ENCODE measurements around the gene RAD51B.

Gene RAD51B

GRCh38 chr14:68616221-68616902 lies 796.8 kb downstream of the RAD51B start:
- DNase-seq (ENCODE audit: low read depth in 2 of 2) = no peak

DNA sequence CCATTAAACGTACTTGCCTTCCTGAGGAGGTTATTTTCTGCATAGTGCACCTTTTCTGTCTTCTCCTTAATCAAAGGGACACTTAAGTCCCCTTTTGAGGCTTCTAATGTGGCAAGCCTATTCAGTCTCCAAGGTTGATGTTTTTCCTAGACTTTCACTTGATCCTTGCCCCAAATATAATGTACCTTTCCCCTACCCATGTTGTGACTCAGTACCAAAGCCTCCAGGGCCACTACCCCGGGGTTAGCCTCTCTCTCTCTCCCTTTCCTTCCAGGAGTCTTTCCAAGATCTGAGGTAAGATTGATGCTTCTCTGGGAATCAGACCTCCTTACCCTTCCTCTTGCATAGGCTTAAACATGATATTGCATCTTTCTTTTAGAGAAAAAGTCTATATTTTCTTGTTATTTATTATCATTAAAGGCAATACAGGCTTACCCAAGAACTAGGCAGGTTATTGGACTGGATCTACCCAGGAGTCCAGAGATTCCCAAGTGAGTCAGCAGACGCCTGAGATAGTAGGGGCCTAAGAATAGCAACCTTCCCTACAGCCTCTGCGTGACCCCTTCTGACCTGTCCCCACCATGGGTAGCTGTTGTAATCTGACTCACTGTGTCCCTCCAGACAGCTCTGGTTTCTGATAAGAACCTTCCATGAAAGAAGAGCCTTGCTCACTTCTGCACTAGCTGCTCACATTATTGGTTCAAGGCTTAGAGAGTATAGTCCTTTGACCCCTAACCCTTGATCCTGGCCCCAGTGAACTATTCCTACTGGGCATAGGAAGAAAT lies 800.4 kb downstream of the RAD51B start:
- DNase-seq (ENCODE audit: low read depth in 2 of 2) = no peak

GRCh38 chr14:68621400-68622365 lies 802.1 kb downstream of the RAD51B start:
- DNase-seq (ENCODE audit: low read depth in 2 of 2) = no peak

- DNase-seq (ENCODE audit: low read depth in 2 of 2) = no peak
Observed at GRCh38 chr14:68622856-68623255, 803.3 kb downstream of the RAD51B start.

- no peak for DNase-seq (ENCODE audit: low read depth in 2 of 2)
Observed at GRCh38 chr14:68623307-68623706, 803.7 kb downstream of the RAD51B start.

DNA sequence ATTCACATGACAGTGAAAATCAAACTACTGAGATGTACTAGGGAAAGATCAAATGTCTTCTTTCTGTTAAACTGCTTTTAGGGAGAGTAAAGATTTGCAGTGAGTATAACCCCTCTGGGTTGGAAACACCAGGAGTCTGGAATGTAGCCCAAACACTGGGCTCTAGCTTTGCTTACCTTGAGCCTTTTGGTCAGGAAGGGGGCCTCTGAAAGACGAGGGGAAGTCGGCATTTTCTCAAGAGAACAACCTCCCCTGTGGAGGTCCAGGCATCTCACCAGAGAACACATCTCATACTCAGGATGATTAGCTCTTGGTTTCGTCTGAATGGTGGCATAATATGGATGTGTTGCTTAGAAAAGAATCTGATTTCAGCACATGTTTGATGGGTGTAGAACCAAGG lies 804.2 kb downstream of the RAD51B start:
- no peak for DNase-seq (ENCODE audit: low read depth in 2 of 2)

DNA sequence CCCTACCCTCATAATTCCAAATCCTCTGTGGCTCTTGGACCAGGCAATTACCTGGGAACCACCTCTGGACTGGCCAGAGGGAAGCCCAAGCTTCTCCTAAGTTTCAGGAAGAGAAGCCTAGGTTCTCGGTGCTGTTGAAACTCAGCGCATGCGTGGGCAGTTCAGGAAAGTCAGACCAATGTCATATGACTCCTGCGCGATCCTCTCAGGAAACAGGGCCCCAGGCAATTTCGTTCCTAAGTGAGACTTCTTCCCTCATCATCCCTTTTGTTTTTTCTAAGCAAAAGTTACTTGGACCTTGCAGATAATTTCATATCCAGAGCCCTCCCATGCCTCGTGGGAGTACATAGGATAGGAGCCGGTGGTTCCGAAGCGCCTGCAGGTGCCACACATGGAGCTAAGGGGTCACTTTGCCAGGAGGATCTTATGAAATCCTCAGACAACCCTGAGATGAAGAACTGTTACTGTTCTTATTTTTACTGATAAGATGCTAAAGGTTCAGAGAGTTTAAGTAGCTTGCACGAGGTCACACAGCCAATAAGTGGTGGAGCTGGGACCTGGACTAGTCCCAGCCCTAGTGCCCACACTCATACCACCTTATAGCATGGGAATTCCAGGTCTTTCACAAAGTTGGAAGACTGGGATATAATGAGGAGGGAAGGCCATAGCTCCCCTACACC lies 805.1 kb downstream of the RAD51B start:
- no peak for DNase-seq (ENCODE audit: low read depth in 2 of 2)

GRCh38 chr14:68625366-68626090 lies 805.9 kb downstream of the RAD51B start:
- no peak for DNase-seq (ENCODE audit: low read depth in 2 of 2)

DNA sequence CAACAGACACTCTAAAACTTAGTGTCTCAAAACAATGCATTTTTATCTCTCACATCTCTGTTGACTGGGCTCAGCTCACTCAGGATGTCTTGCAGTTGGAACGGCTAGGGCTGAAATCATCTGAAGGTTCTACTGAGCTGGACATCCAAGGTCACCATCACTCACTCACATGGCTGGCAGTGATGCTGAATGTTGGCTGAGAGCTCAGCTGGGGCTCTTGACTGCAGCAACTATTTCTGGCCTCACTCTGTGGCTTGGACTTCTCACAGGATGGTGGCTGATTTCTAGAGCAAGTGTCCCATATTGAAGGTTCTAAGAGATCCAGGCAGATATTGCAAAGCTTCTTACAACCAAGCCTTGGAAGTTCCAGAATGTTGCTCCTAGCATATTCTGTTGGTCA lies 806.8 kb downstream of the RAD51B start:
- DNase-seq (ENCODE audit: low read depth in 2 of 2) = no peak

GRCh38 chr14:68627050-68627867 lies 807.7 kb downstream of the RAD51B start:
- no peak for DNase-seq (ENCODE audit: low read depth in 2 of 2)

DNA sequence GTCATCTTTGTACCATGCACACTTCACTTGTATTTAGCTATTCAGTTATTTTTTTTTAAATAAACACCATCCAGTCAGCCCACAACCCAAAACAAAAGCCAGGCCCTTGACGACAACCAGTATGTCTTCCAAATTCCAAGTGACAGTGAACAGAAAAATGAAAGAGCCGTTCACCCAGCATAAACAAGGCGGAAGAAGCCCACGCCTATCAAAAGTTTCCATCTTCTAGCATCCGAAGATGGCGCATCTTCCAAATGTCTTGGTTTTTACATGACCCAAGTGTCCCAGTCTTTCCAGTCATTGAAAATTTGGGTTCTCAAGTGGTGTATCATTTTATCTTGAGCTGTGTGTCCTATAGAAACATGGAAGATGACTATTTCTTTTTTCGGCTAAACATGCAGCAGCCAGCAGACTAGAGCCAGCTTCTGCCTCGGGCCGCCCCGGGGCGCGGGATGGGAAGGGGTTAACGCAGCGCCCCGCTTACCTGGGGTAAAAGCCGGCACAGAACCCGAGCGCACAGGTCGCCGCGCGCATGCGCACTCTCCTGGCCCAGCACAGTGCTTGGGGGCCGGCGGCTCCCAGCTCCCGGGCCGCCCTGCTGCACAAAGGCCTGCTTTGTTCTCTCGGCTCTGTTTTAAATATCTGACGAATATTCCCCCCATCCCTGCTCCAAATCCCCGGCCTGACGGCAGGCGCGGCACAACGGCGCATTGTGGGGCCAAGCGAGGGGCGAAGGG lies 808.5 kb downstream of the RAD51B start:
- peak; percentile 27 to 47 for DNase-seq (ENCODE audit: low read depth in 2 of 2)

GRCh38 chr14:68628605-68629310 lies 809.2 kb downstream of the RAD51B start:
- peak in 1 of 2 donors; percentile 5 for DNase-seq (ENCODE audit: low read depth in 2 of 2)

GRCh38 chr14:68630081-68630571 lies 810.5 kb downstream of the RAD51B start:
- no peak for DNase-seq (ENCODE audit: low read depth in 2 of 2)

DNA sequence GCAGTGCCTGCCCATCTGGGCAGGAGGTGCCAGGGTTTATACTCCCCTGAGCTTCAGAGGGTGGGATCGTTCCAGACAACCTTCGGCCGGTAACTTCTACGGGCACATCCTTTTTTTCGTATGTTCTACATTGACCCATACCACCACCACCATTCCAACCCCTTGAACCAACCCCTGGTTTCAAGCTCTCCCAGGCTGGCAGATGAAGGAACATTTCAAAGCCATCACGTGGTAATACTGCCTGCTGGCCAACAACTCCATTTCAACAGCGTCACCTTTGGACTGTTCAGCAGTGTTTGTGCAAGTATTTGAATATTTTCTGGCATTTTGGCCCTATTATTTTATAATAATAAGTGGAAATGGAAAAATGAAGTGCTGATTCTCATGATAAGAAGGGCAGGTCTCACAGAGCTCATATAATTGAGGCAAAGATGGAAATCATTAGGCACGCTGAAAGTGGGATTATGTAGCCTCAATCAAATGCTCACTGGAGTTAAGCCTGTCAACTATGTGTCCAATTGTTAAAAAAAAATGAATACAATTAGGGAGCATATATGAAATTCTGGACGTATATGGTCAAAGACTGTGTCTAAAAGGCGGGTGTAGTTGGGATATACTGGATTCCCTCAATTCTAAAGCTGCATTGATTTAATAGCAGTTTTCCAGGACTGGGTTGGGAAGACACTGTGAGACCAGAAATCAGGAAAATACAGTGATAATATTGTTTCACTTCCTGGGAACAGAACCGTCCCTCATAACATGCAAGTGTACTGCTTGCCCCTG lies 811.2 kb downstream of the RAD51B start:
- no peak for DNase-seq (ENCODE audit: low read depth in 2 of 2)

DNA sequence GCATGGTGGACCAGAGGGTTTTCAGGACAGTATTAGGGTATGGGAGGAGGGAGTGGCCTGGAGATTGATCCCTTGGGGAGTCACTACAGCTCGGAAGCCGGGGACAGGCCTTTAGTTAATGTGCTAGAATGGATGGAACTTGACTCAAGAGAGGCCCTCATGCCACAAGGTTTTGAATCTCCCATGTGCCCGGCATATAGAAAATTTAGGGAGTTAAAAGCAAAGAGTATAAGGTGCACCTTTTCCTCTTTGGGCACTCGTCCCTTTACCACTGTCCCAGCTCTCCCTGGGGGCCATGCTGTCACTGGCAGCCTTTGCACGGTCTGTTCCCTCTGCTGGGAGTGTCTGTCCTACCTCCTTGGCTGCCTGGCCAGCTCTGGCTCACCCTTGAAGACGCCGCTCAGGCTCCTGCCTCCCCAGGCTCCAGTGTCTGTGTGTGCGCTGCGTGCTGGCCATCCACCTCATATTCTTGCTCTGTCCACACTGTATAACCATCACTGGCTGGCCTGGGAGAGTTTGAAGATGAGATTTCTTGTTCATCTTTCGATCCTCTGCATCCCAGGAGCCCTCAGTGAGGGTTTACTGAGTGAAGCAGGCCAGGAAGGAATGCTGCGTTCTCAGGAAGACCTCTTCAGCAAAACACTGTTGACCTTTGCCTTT lies 811.9 kb downstream of the RAD51B start:
- no peak for DNase-seq (ENCODE audit: low read depth in 2 of 2)

DNA sequence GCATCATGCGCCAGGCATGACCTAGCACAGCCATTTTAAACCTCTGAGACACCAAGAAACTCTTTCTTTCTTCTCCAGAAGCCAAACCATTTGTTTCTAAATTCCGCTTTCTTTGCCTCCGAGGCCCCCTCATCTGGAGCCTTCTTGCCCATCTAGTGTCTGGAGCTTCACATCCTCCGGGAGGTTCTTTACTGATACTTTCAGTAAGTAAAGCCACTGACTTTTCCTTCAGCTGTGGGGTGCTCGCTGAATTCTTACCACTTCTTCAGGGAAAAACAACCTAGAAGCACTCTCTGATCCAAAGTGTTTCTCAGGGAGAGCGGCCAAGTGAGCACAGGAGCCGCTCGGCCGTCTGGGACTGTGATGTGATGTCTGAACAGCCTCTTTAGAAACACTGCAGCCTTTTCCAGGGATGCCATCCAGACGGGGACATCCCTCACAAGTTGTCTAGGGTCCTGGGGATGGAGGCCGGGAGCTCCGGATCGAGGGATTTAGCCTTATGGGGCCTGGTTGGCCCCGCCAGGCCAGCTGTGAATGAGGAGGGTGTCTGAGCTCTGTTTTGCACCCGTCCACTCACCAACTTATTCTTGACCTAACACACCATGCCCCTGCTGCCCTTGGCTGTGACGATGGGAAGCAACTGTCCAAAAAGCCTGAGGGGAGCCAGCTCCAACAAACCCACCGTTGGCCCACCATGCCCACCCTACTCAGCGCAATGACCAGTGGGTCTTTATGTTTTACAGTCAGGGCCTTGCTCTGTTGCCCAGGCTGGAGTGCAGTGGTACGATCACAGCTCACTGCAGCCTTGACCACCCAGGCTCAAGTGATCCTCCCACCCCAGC lies 812.7 kb downstream of the RAD51B start:
- DNase-seq (ENCODE audit: low read depth in 2 of 2) = no peak

Data from stimulated activated CD8-positive, alpha-beta memory T cell treated with anti-CD3 and anti-CD28 coated beads, Interleukin-2, amount 100 ng/mL, for 48 hours (primary cell).